ENCODE results near the gene ITPKB.

DNA sequence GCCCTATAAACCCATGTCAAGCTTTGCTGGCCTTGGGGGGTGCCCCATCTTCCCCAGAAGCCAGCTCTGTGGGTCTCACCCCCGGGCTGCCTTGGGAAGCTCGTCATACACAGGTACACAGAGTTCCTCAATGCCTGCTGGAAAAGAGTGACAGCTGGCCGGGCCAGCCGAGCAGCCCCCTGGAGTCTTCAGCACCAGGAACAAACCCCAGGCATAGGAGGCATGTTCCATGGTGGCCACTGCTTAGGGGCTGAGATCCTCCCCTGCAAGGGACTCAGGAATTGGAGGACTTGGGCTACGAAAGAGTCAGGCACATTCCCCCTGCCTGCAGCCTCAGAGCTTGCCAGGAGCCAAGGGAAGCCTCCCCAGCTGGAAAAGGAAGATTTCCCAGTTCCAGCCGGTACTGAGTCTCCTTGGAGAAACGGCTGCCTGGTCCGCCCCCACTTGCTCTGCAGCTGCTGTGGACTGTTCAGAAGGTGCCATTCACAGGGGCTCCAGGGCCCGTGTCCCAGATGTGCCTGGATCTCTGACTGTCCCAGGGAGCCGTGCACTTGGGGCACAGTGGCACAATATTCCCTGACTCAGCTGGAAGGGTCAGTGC lies 101.0 kb downstream of the ITPKB start:
- TF ChIP-seq, protein P1, sequence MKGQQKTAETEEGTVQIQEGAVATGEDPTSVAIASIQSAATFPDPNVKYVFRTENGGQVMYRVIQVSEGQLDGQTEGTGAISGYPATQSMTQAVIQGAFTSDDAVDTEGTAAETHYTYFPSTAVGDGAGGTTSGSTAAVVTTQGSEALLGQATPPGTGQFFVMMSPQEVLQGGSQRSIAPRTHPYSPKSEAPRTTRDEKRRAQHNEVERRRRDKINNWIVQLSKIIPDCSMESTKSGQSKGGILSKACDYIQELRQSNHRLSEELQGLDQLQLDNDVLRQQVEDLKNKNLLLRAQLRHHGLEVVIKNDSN (IDR thresholded peaks at IDR 0.05; ENCODE audit: borderline replicate concordance, low read depth): no peak
- TF ChIP-seq GABPA (IDR thresholded peaks at IDR 0.05; ENCODE audit: low read depth) (no peak), NFIC (IDR thresholded peaks at IDR 0.05; ENCODE audit: borderline replicate concordance) (no peak), TEAD4 (IDR thresholded peaks at IDR 0.05; ENCODE audit: borderline replicate concordance, insufficient read depth) (no peak), MEF2A (IDR thresholded peaks at IDR 0.05; ENCODE audit: borderline replicate concordance, low read depth) (no peak), RAD21 (IDR thresholded peaks at IDR 0.05; ENCODE audit: low read length) (no peak), CHD2 (IDR thresholded peaks at IDR 0.05; ENCODE audit: low read length, partially characterized antibody) (no peak), FOXM1 (IDR thresholded peaks at IDR 0.05; ENCODE audit: low read depth) (no peak), EP300 (IDR thresholded peaks at IDR 0.05; ENCODE audit: borderline replicate concordance in 1 of 2, low read depth in 1 of 2, low read length in 1 of 2) (no peak), YY1 (IDR thresholded peaks at IDR 0.05; ENCODE audit: low read depth) (no peak)
- TF ChIP-seq, protein P2, sequence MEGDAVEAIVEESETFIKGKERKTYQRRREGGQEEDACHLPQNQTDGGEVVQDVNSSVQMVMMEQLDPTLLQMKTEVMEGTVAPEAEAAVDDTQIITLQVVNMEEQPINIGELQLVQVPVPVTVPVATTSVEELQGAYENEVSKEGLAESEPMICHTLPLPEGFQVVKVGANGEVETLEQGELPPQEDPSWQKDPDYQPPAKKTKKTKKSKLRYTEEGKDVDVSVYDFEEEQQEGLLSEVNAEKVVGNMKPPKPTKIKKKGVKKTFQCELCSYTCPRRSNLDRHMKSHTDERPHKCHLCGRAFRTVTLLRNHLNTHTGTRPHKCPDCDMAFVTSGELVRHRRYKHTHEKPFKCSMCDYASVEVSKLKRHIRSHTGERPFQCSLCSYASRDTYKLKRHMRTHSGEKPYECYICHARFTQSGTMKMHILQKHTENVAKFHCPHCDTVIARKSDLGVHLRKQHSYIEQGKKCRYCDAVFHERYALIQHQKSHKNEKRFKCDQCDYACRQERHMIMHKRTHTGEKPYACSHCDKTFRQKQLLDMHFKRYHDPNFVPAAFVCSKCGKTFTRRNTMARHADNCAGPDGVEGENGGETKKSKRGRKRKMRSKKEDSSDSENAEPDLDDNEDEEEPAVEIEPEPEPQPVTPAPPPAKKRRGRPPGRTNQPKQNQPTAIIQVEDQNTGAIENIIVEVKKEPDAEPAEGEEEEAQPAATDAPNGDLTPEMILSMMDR (IDR thresholded peaks at IDR 0.05): no peak
- TF ChIP-seq, protein P3, sequence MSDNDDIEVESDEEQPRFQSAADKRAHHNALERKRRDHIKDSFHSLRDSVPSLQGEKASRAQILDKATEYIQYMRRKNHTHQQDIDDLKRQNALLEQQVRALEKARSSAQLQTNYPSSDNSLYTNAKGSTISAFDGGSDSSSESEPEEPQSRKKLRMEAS (IDR thresholded peaks at IDR 0.05; ENCODE audit: low read depth): no peak
- TF ChIP-seq, protein P4, sequence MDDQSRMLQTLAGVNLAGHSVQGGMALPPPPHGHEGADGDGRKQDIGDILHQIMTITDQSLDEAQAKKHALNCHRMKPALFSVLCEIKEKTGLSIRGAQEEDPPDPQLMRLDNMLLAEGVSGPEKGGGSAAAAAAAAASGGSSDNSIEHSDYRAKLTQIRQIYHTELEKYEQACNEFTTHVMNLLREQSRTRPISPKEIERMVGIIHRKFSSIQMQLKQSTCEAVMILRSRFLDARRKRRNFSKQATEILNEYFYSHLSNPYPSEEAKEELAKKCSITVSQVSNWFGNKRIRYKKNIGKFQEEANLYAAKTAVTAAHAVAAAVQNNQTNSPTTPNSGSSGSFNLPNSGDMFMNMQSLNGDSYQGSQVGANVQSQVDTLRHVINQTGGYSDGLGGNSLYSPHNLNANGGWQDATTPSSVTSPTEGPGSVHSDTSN (IDR thresholded peaks at IDR 0.05): no peak
- TF ChIP-seq, protein P5, sequence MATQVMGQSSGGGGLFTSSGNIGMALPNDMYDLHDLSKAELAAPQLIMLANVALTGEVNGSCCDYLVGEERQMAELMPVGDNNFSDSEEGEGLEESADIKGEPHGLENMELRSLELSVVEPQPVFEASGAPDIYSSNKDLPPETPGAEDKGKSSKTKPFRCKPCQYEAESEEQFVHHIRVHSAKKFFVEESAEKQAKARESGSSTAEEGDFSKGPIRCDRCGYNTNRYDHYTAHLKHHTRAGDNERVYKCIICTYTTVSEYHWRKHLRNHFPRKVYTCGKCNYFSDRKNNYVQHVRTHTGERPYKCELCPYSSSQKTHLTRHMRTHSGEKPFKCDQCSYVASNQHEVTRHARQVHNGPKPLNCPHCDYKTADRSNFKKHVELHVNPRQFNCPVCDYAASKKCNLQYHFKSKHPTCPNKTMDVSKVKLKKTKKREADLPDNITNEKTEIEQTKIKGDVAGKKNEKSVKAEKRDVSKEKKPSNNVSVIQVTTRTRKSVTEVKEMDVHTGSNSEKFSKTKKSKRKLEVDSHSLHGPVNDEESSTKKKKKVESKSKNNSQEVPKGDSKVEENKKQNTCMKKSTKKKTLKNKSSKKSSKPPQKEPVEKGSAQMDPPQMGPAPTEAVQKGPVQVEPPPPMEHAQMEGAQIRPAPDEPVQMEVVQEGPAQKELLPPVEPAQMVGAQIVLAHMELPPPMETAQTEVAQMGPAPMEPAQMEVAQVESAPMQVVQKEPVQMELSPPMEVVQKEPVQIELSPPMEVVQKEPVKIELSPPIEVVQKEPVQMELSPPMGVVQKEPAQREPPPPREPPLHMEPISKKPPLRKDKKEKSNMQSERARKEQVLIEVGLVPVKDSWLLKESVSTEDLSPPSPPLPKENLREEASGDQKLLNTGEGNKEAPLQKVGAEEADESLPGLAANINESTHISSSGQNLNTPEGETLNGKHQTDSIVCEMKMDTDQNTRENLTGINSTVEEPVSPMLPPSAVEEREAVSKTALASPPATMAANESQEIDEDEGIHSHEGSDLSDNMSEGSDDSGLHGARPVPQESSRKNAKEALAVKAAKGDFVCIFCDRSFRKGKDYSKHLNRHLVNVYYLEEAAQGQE (IDR thresholded peaks at IDR 0.05; ENCODE audit: low read depth, low read length): no peak
